Breast epithelium (tissue), 4 donors: ENCODE measurements around the gene MARK3. TPM values are rescaled to one million over a fixed set of nuclear protein-coding genes. Genes with fewer than 3 reads are reported as not detected.

Experiments used
- DNase-seq, 2 donors: peaks; one replicate each; pipeline ENCODE4 v3.0.0-alpha.2; 2019; ENCODE audit warnings: low spot score in 2 of 2
- H3K27ac ChIP-seq, 2 donors: fragments of 200-600 bp; sonication (generic) in 1 of 2; one replicate each; pipeline ENCODE4 v1.5.1; 2016 to 2019; ENCODE audit warnings: mild to moderate bottlenecking in 1 of 2
- H3K27me3 ChIP-seq, 2 donors: fragments of 200-600 bp; sonication (generic) in 1 of 2; one replicate each; pipeline versions ENCODE4 v1.5.1 to v1.6.0; 2017 to 2019; ENCODE audit warnings: control low read depth in 1 of 2, mild to moderate bottlenecking in 1 of 2
- H3K36me3 ChIP-seq: fragments of 200-600 bp; one replicate; pipeline ENCODE4 v1.5.1; 2019
- H3K4me1 ChIP-seq, 2 donors: fragments of 200-600 bp; sonication (generic); one replicate each; pipeline ENCODE4 v1.5.1; 2016 to 2019; ENCODE audit warnings: control low read depth in 1 of 2
- H3K4me3 ChIP-seq, 3 donors: fragments of 200-600 bp; sonication (generic); 1 replicate in 2 of 3; 2 replicates in 1 of 3; pipeline ENCODE4 v1.5.1; 2016 to 2019; ENCODE audit warnings: mild to moderate bottlenecking in 3 of 3, moderate library complexity in 2 of 3
- H3K9me3 ChIP-seq, 2 donors: fragments of 200-600 bp; sonication (generic) in 1 of 2; one replicate each; pipeline ENCODE4 v1.5.1; 2016 to 2019; ENCODE audit warnings: control low read depth in 1 of 2
- CTCF ChIP-seq, 3 donors: fragments of 450-650 bp; IDR thresholded peaks; one replicate each; pipeline ENCODE4 v1.5.1; 2016 to 2017; ENCODE audit warnings: antibody characterized with exemption in 3 of 3, mild to moderate bottlenecking in 3 of 3, moderate library complexity in 3 of 3
- POLR2A ChIP-seq: fragments of 450-650 bp; IDR thresholded peaks from one replicate; pipeline ENCODE4 v1.6.1; 2016; ENCODE audit warnings: antibody characterized with exemption, mild to moderate bottlenecking, moderate library complexity
- POLR2AphosphoS5 ChIP-seq, 3 donors: sonication (generic); formaldehyde crosslinking; IDR thresholded peaks; one replicate each; pipeline ENCODE4 v1.6.1; 2017; ENCODE audit warnings: antibody characterized with exemption in 3 of 3
- intact Hi-C: fragments of 100-400 bp; cut with DNase I; formaldehyde crosslinking; loops from one replicate; pipeline ENCODE4 v1.15.1; 2023; ENCODE audit warnings: low total_unique reads
- total RNA-seq, 3 donors: library from RNA; depleted of rRNA; stranded (reverse); fragments of >200 nt; gene quantifications; one replicate each; pipeline ENCODE4 v1.1.0, GENCODE V29; 2016

MARK3 gene
- total RNA-seq, 3 donors from 2014 or later, result 70.2 to 107 (median 87.5) TPM

- intact Hi-C loops, result no loop called here
- TF ChIP-seq POLR2AphosphoS5 (IDR thresholded peaks at IDR 0.05), result no peak
- TF ChIP-seq POLR2A, result no peak
- no peak for TF ChIP-seq CTCF (IDR thresholded peaks at IDR 0.05)
- no peak for DNase-seq
- H3K36me3 ChIP-seq, result no peaks in the 10 kb centered on the region
- no peaks in the 10 kb centered on the region for H3K9me3 ChIP-seq
- peak overlapping the region in 1 of 3 donors; percentile 46 for H3K4me3 ChIP-seq
- H3K4me1 ChIP-seq, result peaks cover 33 to 36% of the 10 kb centered on the region in 2 donors
- peak overlapping the region in 1 of 2 donors; percentile 89 for H3K27ac ChIP-seq
- no peaks in the 10 kb centered on the region for H3K27me3 ChIP-seq
Measured at GRCh38 chr14:103543721-103544387, 158.6 kb downstream of the MARK3 start.

- Histone ChIP-seq H3K4me1 (peaks cover 33 to 44% of the 10 kb centered on the region in 2 donors), H3K36me3 (no peaks in the 10 kb centered on the region), H3K9me3 (no peaks in the 10 kb centered on the region), H3K27me3 (no peaks in the 10 kb centered on the region), H3K27ac (peak overlapping the region in 1 of 2 donors; percentile 89), H3K4me3 (peak overlapping the region in 1 of 3 donors; percentile 46)
- DNase-seq, result no peak
- TF ChIP-seq POLR2A, result no peak
- no peak for TF ChIP-seq CTCF (IDR thresholded peaks at IDR 0.05)
- TF ChIP-seq POLR2AphosphoS5 (IDR thresholded peaks at IDR 0.05), result no peak
- intact Hi-C loops, result no loop called here
Measured at GRCh38 chr14:103544388-103545218, 159.4 kb downstream of the MARK3 start.

- no peak for TF ChIP-seq CTCF (IDR thresholded peaks at IDR 0.05)
- no peak for TF ChIP-seq POLR2AphosphoS5 (IDR thresholded peaks at IDR 0.05)
- no peak for TF ChIP-seq POLR2A
Measured at GRCh38 chr14:103545219-103545914, 160.2 kb downstream of the MARK3 start.

GRCh38 chr14:103545915-103546651 is 160.9 kb downstream of the MARK3 start:
- no peak for DNase-seq
- intact Hi-C loops, result no loop called here
- Histone ChIP-seq H3K27ac (no peak overlapping the region), H3K36me3 (no peaks in the 10 kb centered on the region), H3K4me1 (peaks cover 41 to 48% of the 10 kb centered on the region in 2 donors), H3K4me3 (no peak overlapping the region), H3K9me3 (no peaks in the 10 kb centered on the region), H3K27me3 (no peaks in the 10 kb centered on the region)
- no peak for TF ChIP-seq CTCF (IDR thresholded peaks at IDR 0.05)
- no peak for TF ChIP-seq POLR2A
- no peak for TF ChIP-seq POLR2AphosphoS5 (IDR thresholded peaks at IDR 0.05)

More at GRCh38 chr14:103545219-103545914, 160.2 kb downstream of the MARK3 start:
- H3K27ac ChIP-seq, result peak overlapping the region in 1 of 2 donors; percentile 89
- H3K4me1 ChIP-seq, result peaks cover 41 to 46% of the 10 kb centered on the region in 2 donors
- no peaks in the 10 kb centered on the region for H3K36me3 ChIP-seq
- no peaks in the 10 kb centered on the region for H3K27me3 ChIP-seq
- no peak overlapping the region for H3K4me3 ChIP-seq
- intact Hi-C loops, result no loop called here
- no peak for DNase-seq
- H3K9me3 ChIP-seq, result no peaks in the 10 kb centered on the region
